Right lobe of liver (tissue), 6 donors: ENCODE results near the gene TXNDC8. TPM values are rescaled to one million over a fixed set of nuclear protein-coding genes. Genes with fewer than 3 reads are reported as not detected.

Experiments
- ATAC-seq, 4 donors: fragments of 200-7000 bp; cut with Tn5 transposase; one replicate each; pipeline ENCODE4 v1.9.1; 2020; ENCODE audit warnings: mild to moderate bottlenecking in 4 of 4, moderate library complexity in 4 of 4
- DNase-seq, 3 donors: peaks; one replicate each; pipeline ENCODE4 v3.0.0-alpha.2; 2020
- H3K27ac ChIP-seq, 3 donors: fragments of 200-600 bp; one replicate each; pipeline ENCODE4 v1.8.0; 2022
- H3K27me3 ChIP-seq, 2 donors: fragments of 200-600 bp; one replicate each; pipeline ENCODE4 v1.8.0; 2022
- H3K36me3 ChIP-seq, 4 donors: fragments of 200-600 bp; sonication (generic) in 1 of 4; one replicate each; pipeline versions ENCODE4 v1.5.1 to v1.8.0; 2017 to 2022; ENCODE audit warnings: control low read depth in 1 of 4
- H3K4me1 ChIP-seq, 4 donors: fragments of 200-600 bp; sonication (generic) in 1 of 4; one replicate each; pipeline versions ENCODE4 v1.5.1 to v1.8.0; 2017 to 2022; ENCODE audit warnings: control low read depth in 1 of 4
- H3K4me3 ChIP-seq, 3 donors: fragments of 200-600 bp; one replicate each; pipeline ENCODE4 v1.8.0; 2022
- H3K9me3 ChIP-seq, 4 donors: fragments of 200-600 bp; sonication (generic) in 1 of 4; one replicate each; pipeline versions ENCODE4 v1.5.1 to v1.8.0; 2017 to 2022; ENCODE audit warnings: control low read depth in 1 of 4
- POLR2A ChIP-seq: fragments of 450-650 bp; IDR thresholded peaks from one replicate; pipeline ENCODE4 v1.6.1; 2017; ENCODE audit warnings: antibody characterized with exemption, mild to moderate bottlenecking
- WGBS: methylation state at CpG from one replicate; pipeline ENCODE4 v1.1.6; 2018; ENCODE audit warnings: low coverage, low lambda C conversion rate; ENCODE audit not compliant: insufficient coverage; ENCODE audit errors: missing lambda C conversion rate; 5-methylcytosine and 5-hydroxymethylcytosine counted together
- intact Hi-C, 2 donors: fragments of 100-400 bp; cut with DNase I; formaldehyde crosslinking; loops; one replicate each; pipeline versions ENCODE4 v1.11.2 to v1.14.1; 2022
- total RNA-seq, 6 experiments: library from RNA; depleted of rRNA in 2 of 6; stranded (reverse); fragments of >200 nt in 2 of 6; fragmentation: NEBNext Ultra II Directional in 3 of 6; extraction: Animal tissue kit (Norgen Biotek cat#: 25700) in 3 of 6; gene quantifications; one replicate each; pipeline versions ENCODE4 v1.1.0 to v1.2.4, GENCODE V29; 2016 to 2023
- TF ChIP-seq, protein P1 (sequence below), 4 donors: fragments of 200-600 bp in 3 of 4; fragments of 450-650 bp in 1 of 4; IDR thresholded peaks; one replicate each; pipeline versions ENCODE4 v1.5.1 to v1.8.0; 2016 to 2022; ENCODE audit warnings: antibody characterized with exemption in 4 of 4, mild to moderate bottlenecking in 2 of 4
- donor health status: DM: no; HTN: yes; CAD: no.
- donor health status: DM: no; HTN: no; CAD: no.
- donor health status: DM: no; HTN: no; CAD: no.
- donor health status: DM: no; HTN: yes; CAD: no.
- donor health status: DM: no; HTN: yes; CAD: no.

TXNDC8 gene
- total RNA-seq, 6 experiments from 2014 or later = not detected

DNA sequence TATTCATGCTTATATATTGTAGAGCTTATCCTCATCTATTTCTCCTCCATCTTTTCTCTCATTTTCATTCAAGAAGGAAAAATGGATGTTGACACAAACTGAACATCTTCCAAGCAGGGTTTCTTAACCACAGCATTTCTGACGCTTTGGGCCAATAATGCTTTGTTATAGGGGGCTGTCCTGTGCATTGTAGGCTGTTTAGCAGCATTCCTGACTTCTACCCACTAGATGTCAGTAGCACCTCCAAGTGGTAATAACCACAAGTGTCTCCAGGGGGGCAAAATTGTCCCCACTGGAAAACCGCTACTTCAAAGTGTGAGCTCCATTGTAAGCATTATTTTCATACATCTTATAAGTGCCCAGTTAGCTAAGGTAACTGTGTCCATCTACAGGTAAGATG, 2.6 kb upstream of the TXNDC8 start:
- no peaks in the 10 kb centered on the region for H3K4me1 ChIP-seq
- intact Hi-C loops = no loop called here
- H3K27ac ChIP-seq = no peak overlapping the region
- 33% methylated on average over 1 of the region's 2 CpGs for WGBS
- TF ChIP-seq, protein P1, sequence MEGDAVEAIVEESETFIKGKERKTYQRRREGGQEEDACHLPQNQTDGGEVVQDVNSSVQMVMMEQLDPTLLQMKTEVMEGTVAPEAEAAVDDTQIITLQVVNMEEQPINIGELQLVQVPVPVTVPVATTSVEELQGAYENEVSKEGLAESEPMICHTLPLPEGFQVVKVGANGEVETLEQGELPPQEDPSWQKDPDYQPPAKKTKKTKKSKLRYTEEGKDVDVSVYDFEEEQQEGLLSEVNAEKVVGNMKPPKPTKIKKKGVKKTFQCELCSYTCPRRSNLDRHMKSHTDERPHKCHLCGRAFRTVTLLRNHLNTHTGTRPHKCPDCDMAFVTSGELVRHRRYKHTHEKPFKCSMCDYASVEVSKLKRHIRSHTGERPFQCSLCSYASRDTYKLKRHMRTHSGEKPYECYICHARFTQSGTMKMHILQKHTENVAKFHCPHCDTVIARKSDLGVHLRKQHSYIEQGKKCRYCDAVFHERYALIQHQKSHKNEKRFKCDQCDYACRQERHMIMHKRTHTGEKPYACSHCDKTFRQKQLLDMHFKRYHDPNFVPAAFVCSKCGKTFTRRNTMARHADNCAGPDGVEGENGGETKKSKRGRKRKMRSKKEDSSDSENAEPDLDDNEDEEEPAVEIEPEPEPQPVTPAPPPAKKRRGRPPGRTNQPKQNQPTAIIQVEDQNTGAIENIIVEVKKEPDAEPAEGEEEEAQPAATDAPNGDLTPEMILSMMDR (IDR thresholded peaks at IDR 0.05) = peak; percentile 41 to 61 (median 53)
- TF ChIP-seq POLR2A = no peak
- DNase-seq (no peak), ATAC-seq (peak; percentile 47 to 62 (median 59))
- H3K27me3 ChIP-seq = no peaks in the 10 kb centered on the region
- H3K9me3 ChIP-seq = no peaks in the 10 kb centered on the region
- H3K4me3 ChIP-seq = no peak overlapping the region
- H3K36me3 ChIP-seq = no peaks in the 10 kb centered on the region

DNA sequence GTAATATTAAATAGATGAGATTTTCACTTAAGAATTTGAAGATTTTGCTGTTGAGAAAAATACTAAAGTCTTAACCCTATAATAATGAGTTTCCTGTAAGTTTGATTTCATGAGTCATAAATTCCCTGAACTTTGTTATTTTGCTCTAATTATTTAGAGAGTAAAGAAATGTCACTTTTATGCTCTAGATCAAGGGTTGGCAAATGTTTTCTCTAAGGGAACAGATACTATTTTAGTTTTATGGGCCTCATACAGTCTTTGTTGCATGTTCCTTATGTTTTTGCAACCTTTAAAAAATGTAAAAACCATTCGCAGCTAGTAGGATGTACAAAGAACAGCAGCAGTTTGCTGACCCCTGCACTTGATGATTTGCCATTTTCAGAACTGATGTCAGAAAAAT, 480 bp upstream of the TXNDC8 start:
- ATAC-seq (no peak), DNase-seq (no peak)
- WGBS = 92% methylated on average over 1 of the region's 1 CpG
- H3K4me3 ChIP-seq = no peak overlapping the region
- H3K9me3 ChIP-seq = no peaks in the 10 kb centered on the region
- intact Hi-C loops = no loop called here
- TF ChIP-seq, protein P1 (IDR thresholded peaks at IDR 0.05) = no peak
- TF ChIP-seq POLR2A = no peak
- no peak overlapping the region for H3K27ac ChIP-seq
- no peaks in the 10 kb centered on the region for H3K27me3 ChIP-seq
- no peaks in the 10 kb centered on the region for H3K36me3 ChIP-seq
- no peaks in the 10 kb centered on the region for H3K4me1 ChIP-seq

GRCh38 chr9:110336363-110336762, 1.3 kb downstream of the TXNDC8 start:
- H3K9me3 ChIP-seq = no peaks in the 10 kb centered on the region
- intact Hi-C loops = no loop called here
- no peaks in the 10 kb centered on the region for H3K36me3 ChIP-seq
- WGBS = 69% methylated on average over 1 of the region's 1 CpG
- no peaks in the 10 kb centered on the region for H3K27me3 ChIP-seq
- TF ChIP-seq, protein P1 (IDR thresholded peaks at IDR 0.05) = no peak
- no peak for TF ChIP-seq POLR2A
- ATAC-seq = no peak
- no peak overlapping the region for H3K27ac ChIP-seq
- no peaks in the 10 kb centered on the region for H3K4me1 ChIP-seq
- DNase-seq = no peak
- H3K4me3 ChIP-seq = no peak overlapping the region

- ATAC-seq (no peak), DNase-seq (no peak)
- Histone ChIP-seq H3K4me3 (no peak overlapping the region), H3K4me1 (no peaks in the 10 kb centered on the region), H3K36me3 (no peaks in the 10 kb centered on the region), H3K9me3 (no peaks in the 10 kb centered on the region), H3K27me3 (no peaks in the 10 kb centered on the region), H3K27ac (no peak overlapping the region)
- intact Hi-C loops = no loop called here
- TF ChIP-seq, protein P1 (IDR thresholded peaks at IDR 0.05) = no peak
- no peak for TF ChIP-seq POLR2A
Measured at GRCh38 chr9:110334871-110335270, 2.8 kb downstream of the TXNDC8 start.

- H3K4me3 ChIP-seq = no peak overlapping the region
- WGBS = 59% methylated on average over 4 of the region's 4 CpGs
- no peaks in the 10 kb centered on the region for H3K4me1 ChIP-seq
- no peak overlapping the region for H3K27ac ChIP-seq
- DNase-seq (no peak), ATAC-seq (no peak)
- H3K9me3 ChIP-seq = no peaks in the 10 kb centered on the region
- intact Hi-C loops = no loop called here
- TF ChIP-seq, protein P1 (IDR thresholded peaks at IDR 0.05) = no peak
- TF ChIP-seq POLR2A = no peak
- H3K36me3 ChIP-seq = no peaks in the 10 kb centered on the region
- no peaks in the 10 kb centered on the region for H3K27me3 ChIP-seq
Measured at GRCh38 chr9:110334183-110334582, 3.5 kb downstream of the TXNDC8 start.
